ENCODE results near the gene ZSWIM3. TPM values are rescaled to one million over a fixed set of nuclear protein-coding genes. Genes with fewer than 3 reads are reported as not detected.
"Not testable (repeated sequence)": the region's sequence is repeated elsewhere in the genome, so short reads cannot be mapped to it uniquely, and the experiment has no call there.

ZSWIM3 gene
- polyA plus RNA-seq, 4 donors: 5.4 to 5.7 (median 5.6) TPM

- no peak for DNase-seq (ENCODE audit: low read depth in 4 of 4, low spot score in 2 of 4)
Measured at GRCh38 chr20:45888681-45889080, 31.3 kb downstream of the ZSWIM3 start.

DNA sequence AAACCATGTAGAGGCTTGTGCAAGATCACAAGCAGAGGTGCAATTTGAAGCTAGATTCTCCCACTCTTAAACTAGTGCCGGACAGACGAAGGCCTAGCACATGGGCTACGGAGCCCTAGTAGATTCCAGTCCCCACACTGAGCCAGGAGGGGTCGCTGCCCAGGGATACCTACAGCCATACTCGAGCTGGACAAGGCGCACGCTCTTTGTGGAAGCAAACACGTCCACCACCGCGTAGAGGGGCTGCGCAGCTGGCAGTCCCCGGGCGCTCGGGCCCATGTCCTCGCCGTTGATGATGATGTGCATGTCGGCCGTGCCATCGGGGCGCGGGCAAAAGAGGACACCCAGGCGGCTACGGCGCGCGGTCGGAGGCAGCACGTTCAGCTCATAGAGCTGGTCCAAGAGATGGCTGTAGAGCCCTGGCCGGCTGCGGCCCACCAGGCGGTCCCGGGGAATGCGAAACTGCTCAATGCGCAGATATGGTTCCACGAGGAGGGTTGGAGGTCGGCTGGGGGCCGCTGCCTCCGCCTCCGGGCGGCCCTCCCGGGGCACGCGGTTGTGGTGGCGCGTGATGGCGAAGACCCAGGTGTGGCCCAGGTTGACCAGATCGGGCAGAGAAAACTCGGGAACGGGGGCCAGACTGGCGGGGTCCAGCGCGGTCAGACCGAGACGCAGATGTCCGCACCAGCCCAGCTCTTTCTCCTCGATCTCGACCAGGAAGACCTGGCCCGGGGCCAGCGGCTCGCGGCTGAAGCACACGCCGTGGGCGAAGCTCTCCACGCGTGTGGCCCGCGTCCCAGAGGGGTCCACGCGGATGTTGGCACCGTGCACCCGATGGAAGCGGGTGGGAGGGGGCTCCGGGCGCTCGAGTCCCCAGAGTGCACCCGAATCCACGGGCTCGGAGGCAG lies 32.9 kb downstream of the ZSWIM3 start:
- DNase-seq (ENCODE audit: low read depth in 4 of 4, low spot score in 2 of 4): peak; percentile 37 to 83 (median 71)

DNA sequence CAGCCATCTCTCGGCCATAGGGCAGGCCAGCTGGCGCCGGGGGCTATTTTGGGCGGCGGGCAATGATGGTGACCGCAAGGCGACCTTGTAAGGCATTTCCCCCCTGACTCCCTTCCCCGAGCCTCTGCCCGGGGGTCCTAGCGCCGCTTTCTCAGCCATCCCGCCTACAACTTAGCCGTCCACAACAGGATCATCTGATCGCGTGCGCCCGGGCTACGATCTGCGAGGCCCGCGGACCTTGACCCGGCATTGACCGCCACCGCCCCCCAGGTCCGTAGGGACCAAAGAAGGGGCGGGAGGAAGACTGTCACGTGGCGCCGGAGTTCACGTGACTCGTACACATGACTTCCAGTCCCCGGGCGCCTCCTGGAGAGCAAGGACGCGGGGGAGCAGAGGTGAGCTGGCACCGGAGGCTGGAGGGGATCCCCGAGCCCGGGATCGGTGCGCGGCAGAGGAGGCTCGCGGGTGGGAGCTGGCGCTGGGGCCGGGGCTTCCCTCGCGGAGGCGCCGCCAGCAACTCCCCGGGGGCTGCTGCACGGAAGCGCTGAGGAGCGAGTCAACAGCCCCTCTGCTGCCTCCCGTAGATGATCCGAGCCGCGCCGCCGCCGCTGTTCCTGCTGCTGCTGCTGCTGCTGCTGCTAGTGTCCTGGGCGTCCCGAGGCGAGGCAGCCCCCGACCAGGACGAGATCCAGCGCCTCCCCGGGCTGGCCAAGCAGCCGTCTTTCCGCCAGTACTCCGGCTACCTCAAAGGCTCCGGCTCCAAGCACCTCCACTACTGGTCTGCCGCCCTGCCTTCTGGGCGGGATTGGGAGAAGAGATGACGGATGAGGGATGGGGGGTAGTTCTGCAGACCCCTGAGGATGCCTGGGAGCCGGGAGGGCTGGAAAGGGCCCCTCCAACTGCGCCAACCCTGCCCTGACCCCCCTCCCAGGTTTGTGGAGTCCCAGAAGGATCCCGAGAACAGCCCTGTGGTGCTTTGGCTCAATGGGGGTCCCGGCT lies 33.9 kb downstream of the ZSWIM3 start, which contains the start of the genes CTSA and NEURL2:
TSS of gene CTSA (plus strand) at position 351 of the 999 bp plus-strand sequence. CDS start at position 585, 234 bp downstream.
TSS of gene NEURL2 (minus strand) at position 224 of the 999 bp plus-strand sequence. CDS start at position 7, 217 bp downstream.
- DNase-seq (ENCODE audit: low read depth in 4 of 4, low spot score in 2 of 4): peak; percentile 80 to 86 (median 84)

- no peak for DNase-seq (ENCODE audit: low read depth in 4 of 4, low spot score in 2 of 4)
Measured at GRCh38 chr20:45892049-45892825, 34.8 kb downstream of the ZSWIM3 start.

GRCh38 chr20:45892828-45893500 lies 35.5 kb downstream of the ZSWIM3 start:
- no peak for DNase-seq (ENCODE audit: low read depth in 4 of 4, low spot score in 2 of 4)

GRCh38 chr20:45893831-45894230 lies 36.4 kb downstream of the ZSWIM3 start:
- no peak for DNase-seq (ENCODE audit: low read depth in 4 of 4, low spot score in 2 of 4)

DNA sequence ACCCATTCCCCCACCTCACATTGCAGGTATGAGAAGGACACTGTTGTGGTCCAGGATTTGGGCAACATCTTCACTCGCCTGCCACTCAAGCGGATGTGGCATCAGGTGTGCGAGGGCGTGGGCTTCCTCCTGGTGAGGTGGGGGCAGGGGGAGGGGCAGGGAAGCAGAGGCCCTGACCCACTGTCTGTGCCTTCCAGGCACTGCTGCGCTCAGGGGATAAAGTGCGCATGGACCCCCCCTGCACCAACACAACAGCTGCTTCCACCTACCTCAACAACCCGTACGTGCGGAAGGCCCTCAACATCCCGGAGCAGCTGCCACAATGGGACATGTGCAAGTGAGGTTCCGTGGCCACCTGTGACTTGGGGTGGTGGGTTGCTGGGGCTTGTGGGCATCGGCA lies 37.4 kb downstream of the ZSWIM3 start:
- no peak for DNase-seq (ENCODE audit: low read depth in 4 of 4, low spot score in 2 of 4)

GRCh38 chr20:45896641-45897161 lies 39.3 kb downstream of the ZSWIM3 start:
- DNase-seq (ENCODE audit: low read depth in 4 of 4, low spot score in 2 of 4): no peak

GRCh38 chr20:45897289-45897688 lies 39.9 kb downstream of the ZSWIM3 start:
- no peak for DNase-seq (ENCODE audit: low read depth in 4 of 4, low spot score in 2 of 4)

- no peak for DNase-seq (ENCODE audit: low read depth in 4 of 4, low spot score in 2 of 4)
Measured at GRCh38 chr20:45897692-45898091, 40.3 kb downstream of the ZSWIM3 start.

DNA sequence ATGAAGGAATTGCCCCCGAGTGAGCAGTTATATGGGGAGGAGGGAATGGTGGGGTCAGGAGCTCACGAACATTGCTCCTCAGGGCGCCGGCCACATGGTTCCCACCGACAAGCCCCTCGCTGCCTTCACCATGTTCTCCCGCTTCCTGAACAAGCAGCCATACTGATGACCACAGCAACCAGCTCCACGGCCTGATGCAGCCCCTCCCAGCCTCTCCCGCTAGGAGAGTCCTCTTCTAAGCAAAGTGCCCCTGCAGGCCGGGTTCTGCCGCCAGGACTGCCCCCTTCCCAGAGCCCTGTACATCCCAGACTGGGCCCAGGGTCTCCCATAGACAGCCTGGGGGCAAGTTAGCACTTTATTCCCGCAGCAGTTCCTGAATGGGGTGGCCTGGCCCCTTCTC lies 40.9 kb downstream of the ZSWIM3 start:
- DNase-seq (ENCODE audit: low read depth in 4 of 4, low spot score in 2 of 4): no peak

DNA sequence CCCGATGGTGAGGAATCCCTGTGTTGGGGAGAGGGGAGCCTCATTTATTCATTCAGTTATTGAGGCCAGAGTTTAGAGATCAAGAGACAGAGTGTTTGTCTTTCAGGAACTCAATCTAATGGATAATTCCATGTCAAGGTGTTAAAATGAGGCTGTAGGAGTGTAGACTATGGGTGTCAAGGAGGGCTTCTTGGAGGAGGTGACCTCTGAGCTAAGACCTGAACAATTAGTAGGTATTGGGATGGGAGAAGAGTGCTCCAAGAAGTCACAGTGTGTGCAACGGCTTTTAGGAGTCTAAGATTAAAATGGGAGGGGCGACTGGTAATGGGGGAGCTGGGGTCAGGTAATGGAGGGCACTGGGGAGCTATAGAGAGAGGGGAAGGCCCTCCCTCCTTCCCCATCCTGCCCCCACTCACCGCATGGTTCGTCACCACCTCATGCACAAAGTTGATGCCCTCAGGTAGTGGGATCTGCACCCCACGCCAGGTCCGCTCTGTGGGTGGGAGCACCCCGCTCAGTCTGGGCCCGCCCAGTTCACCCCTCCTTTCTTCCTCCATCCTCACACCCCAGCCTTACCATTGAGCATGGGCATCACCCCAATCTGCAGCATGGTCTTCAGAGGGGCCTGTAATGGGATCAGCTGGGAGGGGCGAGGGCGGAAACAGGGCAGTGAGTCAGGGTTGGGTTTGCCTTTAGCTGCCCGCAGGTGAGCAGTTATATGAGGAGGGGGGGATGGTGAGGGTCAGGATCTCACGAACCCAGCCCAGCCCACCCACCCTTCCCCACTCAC lies 41.8 kb downstream of the ZSWIM3 start:
- DNase-seq (ENCODE audit: low read depth in 4 of 4, low spot score in 2 of 4): no peak

GRCh38 chr20:45901332-45901731 lies 43.9 kb downstream of the ZSWIM3 start:
- DNase-seq (ENCODE audit: low read depth in 4 of 4, low spot score in 2 of 4): not testable (repeated sequence)

GRCh38 chr20:45902199-45902701 lies 44.8 kb downstream of the ZSWIM3 start:
- DNase-seq (ENCODE audit: low read depth in 4 of 4, low spot score in 2 of 4): no peak

DNA sequence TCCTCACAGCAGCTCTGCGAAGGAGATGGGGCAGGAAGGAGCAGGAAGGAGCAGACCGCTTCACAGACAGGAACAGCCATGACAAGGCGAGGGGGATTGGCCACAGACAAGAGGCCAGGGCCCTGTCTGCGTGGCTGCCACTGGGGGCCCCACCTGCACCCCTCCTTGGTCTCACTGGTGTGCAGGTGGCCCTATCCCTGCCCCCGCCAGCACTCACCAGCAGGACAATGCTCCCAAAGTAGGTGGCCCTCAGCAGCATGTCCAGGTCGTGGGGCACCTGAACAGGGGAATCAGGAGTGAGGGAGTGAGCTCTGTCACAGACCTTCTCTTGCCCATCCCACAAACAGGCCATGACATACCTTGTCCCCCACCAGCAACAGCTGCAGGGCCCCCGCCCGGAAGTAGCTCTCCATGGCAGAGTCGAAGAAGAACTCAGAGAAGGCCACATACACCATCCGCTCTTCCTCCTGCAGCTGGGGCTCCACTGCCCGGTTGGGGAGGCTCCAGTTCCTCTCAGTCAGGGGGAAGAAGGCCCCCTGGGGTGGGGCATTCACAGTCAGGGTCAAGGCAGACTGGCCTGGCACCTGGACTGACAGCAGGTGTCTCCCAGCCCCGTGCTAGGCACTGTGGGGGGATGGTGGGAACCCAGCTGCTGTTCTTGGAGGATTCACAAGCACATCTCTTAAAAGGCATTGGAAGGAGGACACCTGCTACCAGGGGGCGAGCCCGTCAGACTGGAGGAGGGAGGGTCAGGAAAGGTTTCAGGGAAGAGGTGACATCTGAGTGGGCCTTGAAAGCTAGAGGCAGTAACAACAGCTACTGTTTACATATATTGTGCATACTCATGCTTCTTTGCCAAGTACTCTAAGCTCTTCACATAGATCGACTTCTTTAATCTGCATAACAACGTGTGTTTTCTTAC lies 47.4 kb downstream of the ZSWIM3 start:
- DNase-seq (ENCODE audit: low read depth in 4 of 4, low spot score in 2 of 4): no peak

GRCh38 chr20:45905505-45906079 lies 48.2 kb downstream of the ZSWIM3 start:
- no peak for DNase-seq (ENCODE audit: low read depth in 4 of 4, low spot score in 2 of 4)
